Activated CD4-positive, alpha-beta T cell treated with anti-CD3 and anti-CD28 coated beads, Interleukin-2, amount 10 ng/mL, durations not matched to agents 7 days and 5 days (primary cell): ENCODE data around the gene SCAMP2. TPM values are rescaled to one million over a fixed set of nuclear protein-coding genes. Genes with fewer than 3 reads are reported as not detected.

Source experiments
- CTCF ChIA-PET: fragments of 350-600 bp; sonication (Branson Sonifier 250); formaldehyde crosslinking; loops from one replicate; lab custom pipeline; 2021; ENCODE audit warnings: antibody characterized with exemption; lab: Charles Lee
- POLR2A ChIA-PET: fragments of 350-600 bp; sonication (Branson Sonifier 250); formaldehyde crosslinking; loops from one replicate; lab custom pipeline; 2021; ENCODE audit warnings: antibody characterized with exemption; lab: Charles Lee
- DNase-seq: peaks from one replicate; pipeline ENCODE4 v3.0.0-alpha.2; 2020
- H3K27ac Mint-ChIP-seq: one replicate; pipeline ENCODE4 v1.8.0; 2021; ENCODE audit warnings: mild to moderate bottlenecking, moderate library complexity, mixed read lengths
- H3K27me3 Mint-ChIP-seq: one replicate; pipeline ENCODE4 v1.8.0; 2021; ENCODE audit warnings: mixed read lengths
- H3K36me3 Mint-ChIP-seq: one replicate; pipeline ENCODE4 v1.8.0; 2021; ENCODE audit warnings: low read depth, mixed read lengths
- H3K4me1 Mint-ChIP-seq: one replicate; pipeline ENCODE4 v1.8.0; 2021; ENCODE audit warnings: mixed read lengths
- H3K4me3 Mint-ChIP-seq: one replicate; pipeline ENCODE4 v1.8.0; 2021; ENCODE audit warnings: mild to moderate bottlenecking, moderate library complexity, mixed read lengths
- H3K9me3 Mint-ChIP-seq: one replicate; pipeline ENCODE4 v1.8.0; 2021; ENCODE audit warnings: mixed read lengths
- total RNA-seq, 2 experiments: library from RNA; stranded (reverse); gene quantifications; one replicate each; pipeline ENCODE4 v1.2.3, GENCODE V29; 2021

SCAMP2 gene
- total RNA-seq, 2 experiments from 2014 or later, result 126 to 128 TPM

DNA sequence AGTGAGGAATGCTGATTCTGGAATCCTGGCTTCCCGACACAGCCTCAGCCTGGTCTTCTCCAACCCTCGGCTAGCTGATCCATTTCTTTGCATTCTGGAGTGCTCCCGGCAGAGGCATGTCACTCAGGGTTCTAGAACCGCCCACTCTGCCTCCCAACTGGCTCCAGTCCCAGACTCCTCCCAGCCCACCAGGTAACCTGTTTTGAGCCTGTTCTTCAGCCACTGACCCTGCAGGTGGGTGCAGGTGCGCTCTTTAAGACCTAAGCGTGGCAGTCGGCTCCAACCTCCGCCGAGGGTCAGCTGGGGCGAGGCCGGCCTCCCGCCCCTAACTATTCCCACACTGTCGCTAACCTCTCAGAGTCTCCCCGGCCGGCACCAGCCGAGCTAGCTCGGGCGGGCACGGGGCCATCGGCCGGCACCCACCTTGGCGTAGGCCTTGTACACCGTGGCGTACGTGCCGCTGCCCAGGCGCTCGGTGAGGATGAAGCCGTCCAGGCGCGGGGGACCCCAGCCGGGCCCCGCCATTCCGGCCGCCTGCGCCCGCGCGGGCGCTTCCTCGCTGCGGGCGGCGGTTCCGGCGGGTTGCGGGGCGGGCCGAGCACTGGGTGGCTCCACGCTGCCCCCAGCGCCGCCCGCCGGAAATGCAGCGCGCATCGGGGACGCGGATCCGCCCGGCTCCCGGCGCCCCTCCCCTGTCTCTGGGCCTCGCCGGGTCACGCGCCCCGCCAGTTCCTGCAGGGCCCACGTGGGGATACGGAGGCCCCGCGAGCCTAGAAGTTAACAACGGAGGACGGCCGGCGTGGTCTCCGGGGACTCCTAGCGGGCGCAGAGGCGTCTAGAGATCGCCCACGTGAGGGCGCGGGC, 30.4 kb downstream of the SCAMP2 start, which contains the start of gene ULK3:
Gene ULK3, minus strand, starts transcription at position 576 of the 864 bp plus-strand sequence. Its CDS starts 51 bp downstream, at position 525.
- POLR2A ChIA-PET, result no interaction called here
- H3K27ac Mint-ChIP-seq, result peak within 1 kb of the TSS; percentile 95
- peaks cover 58% of the 10 kb centered on the region for H3K4me1 Mint-ChIP-seq
- H3K4me3 Mint-ChIP-seq, result peak within 1 kb of the TSS; percentile 92
- DNase-seq, result peak; percentile 93
- H3K9me3 Mint-ChIP-seq, result no peaks in the 10 kb centered on the region
- CTCF ChIA-PET, result interaction anchor here (0.6 to 3.3 kb wide), 23 partner anchors 10 to 265 kb away, joined by 3 to 23 read pairs (median 3); partner anchors contain the start of genes EDC3 and FAM219B
- no peaks in the 10 kb centered on the region for H3K27me3 Mint-ChIP-seq
- H3K36me3 Mint-ChIP-seq, result peaks cover 34% of the 10 kb centered on the region

DNA sequence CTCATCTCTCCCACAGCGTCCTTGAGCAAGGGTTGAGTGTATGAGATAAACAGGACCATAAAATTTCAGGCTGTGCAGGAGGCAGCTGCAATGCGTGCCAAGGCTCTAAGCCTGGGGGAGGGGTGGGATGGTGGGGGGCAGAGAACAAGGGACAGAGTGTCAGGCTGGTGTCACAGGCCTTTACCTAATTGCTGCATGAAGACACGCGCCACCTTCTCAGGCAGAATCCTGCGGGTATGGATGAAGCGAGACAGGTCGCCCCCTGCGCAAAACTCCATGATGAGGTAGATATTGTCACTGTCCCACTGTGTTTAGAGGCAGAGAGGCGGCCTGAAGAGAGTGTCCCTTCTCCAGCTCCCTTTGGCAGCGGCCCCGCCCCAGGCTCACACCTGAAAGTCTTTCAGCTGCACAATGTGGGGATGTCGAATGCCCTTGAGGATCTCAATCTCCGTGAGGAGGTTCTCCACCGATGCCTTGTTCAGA, 31.2 kb downstream of the SCAMP2 start:
- CTCF ChIA-PET, result interaction anchor here (0.9 to 3.3 kb wide), 13 partner anchors 9 to 71 kb away, joined by 3 to 23 read pairs (median 4); no protein-coding TSS in a partner anchor

DNA sequence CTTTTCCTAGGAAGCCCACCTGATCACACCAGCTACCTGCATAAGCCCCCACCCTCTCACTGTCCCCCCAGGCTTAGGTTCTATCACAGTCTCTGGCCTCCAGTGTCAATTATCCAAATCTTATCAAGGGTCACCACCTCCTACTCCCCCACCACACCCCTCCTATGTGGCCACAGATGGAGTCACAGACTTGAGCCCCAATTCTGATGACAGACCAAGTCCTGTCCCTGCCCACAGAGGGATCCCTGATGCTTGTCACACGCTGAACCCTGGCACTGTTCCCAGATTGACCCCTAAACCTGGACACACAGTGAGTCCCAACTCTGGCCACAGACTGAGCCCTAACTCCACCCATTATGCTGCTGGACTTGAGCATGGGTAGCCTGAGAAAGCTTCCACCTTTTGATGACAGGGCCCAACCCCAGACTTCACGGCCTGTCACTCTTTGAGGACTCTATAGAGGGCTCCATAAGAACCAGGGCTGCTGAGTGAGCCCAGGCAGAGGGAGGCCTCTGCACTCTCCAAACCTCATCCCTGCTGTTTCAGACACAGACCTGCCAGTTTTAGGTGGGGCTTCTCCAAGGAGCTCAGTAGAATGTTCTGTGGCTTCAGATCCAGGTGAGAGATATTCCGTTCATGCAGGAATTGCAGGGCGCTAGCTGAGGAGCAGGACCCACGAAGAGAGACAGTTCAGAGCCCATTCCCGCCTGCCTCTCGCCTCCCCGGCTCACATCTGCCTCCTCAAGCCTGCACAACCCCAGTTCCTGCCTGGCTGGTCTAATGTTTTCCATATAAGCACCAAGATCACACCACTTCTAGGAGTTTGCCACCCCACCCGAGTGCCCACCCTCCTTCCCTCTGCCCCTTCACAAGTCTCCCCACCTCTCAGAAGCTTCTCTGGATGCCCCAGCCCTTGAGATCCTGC, 32.1 kb downstream of the SCAMP2 start:
- Mint-ChIP-seq H3K27me3 (no peaks in the 10 kb centered on the region), H3K4me1 (peaks cover 50% of the 10 kb centered on the region), H3K27ac (no peak overlapping the region), H3K9me3 (no peaks in the 10 kb centered on the region), H3K36me3 (peaks cover 22% of the 10 kb centered on the region), H3K4me3 (peak overlapping the region; percentile 92)
- no peak for DNase-seq
- ChIA-PET POLR2A (interaction anchor here (0.6 kb wide), 1 partner anchor 67 kb away, joined by 6 read pairs; no protein-coding TSS in a partner anchor), CTCF (interaction anchor here (1.1 to 1.9 kb wide), 7 partner anchors 8 to 206 kb away, joined by 3 to 7 read pairs (median 4); no protein-coding TSS in a partner anchor)

More for the DNA sequence above, 31.2 kb downstream of the SCAMP2 start:
- Mint-ChIP-seq H3K36me3 (peaks cover 27% of the 10 kb centered on the region), H3K9me3 (no peaks in the 10 kb centered on the region), H3K27ac (peak overlapping the region; percentile 88), H3K4me1 (peaks cover 54% of the 10 kb centered on the region), H3K4me3 (peak overlapping the region; percentile 92), H3K27me3 (no peaks in the 10 kb centered on the region)
- POLR2A ChIA-PET, result no interaction called here
- no peak for DNase-seq

DNA sequence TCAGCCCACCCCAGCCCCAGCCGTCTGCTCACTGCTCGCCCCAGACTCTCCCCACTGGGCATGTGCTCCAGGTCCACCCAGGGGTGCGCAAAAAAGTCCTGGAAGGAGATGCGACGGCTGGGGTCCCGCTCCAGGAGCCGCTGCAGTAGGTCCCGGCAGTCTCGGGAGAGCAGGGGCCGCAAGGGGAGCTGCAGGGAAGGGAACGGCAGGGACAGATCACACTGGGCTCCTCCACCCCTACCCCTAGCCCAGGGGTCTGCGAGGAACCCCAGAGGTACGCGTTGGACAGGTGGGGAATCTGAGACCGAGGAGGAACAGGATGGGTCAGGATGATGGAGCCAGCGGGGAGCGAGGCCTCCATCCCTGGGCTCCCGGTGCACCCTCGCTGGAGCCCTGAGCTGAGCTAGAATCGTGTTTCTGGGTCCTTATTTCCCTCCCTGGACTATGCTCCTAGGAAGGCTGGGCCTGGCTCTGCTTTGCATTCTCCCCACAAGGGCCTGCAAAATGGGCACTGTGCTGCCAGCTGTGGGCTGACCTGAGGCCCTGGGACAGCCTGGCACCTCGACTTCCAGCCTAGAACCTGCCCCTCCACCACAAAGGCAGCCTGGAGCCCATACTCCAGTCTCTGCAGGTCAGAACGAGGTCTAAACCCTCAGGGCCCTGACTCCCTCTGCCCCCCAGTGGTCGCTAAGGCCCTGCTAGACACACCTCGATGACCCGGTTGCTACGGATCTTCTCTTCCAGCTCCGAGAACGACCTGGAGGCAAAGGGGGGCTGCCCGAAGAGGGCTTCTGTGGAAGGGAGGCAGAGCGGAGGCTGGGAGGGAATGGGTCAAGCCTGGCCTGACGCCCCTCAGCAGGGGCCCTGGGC, 33.4 kb downstream of the SCAMP2 start:
- CTCF ChIA-PET, result interaction anchor here (0.6 to 1.9 kb wide), 5 partner anchors 17 to 205 kb away, joined by 3 to 5 read pairs (median 4); no protein-coding TSS in a partner anchor
- Mint-ChIP-seq H3K4me1 (peaks cover 36% of the 10 kb centered on the region), H3K4me3 (no peak overlapping the region), H3K36me3 (peaks cover 12% of the 10 kb centered on the region), H3K9me3 (no peaks in the 10 kb centered on the region), H3K27me3 (no peaks in the 10 kb centered on the region), H3K27ac (no peak overlapping the region)
- no peak for DNase-seq
- POLR2A ChIA-PET, result no interaction called here

DNA sequence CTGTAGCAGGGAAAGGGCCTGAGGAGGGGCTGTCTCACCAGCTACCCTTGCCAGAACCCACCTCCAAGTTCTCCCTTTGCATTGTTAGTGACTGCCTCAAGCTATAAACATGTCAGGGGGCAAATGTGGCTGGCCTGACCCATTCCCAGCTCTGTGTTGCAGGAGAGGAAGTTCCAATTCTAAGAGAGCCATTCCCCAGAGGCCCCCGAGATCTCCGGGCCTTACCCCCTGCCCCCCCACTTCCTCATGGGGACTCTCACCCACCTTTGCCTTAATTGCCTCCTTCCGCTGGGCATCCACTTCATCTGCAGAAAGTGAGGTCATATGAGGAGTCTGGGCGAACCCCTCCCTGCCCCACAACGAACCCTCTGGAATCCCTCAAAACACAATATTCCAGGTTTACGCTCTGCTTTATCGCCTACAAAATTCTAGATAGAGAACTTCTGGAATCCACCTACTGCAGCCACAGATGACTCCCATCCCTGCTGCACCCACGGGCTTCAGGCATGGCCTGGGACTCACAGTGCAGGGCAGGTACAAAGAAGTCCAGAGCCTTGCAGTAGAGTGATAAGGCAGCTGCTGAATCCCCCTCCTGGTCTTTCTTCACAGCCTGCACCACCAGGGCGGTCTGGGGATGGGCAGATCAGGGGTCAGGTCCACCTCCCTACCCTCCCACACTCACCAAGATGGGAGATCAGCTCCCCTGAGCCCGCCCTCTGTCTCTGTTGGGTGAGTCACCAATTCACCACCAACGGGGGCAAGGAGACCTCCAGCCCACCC, 34.2 kb downstream of the SCAMP2 start:
- CTCF ChIA-PET, result interaction anchor here (0.9 to 1.6 kb wide), 2 partner anchors 21 to 69 kb away, joined by 5 read pairs; no protein-coding TSS in a partner anchor
- no peak for DNase-seq
- Mint-ChIP-seq H3K27me3 (no peaks in the 10 kb centered on the region), H3K9me3 (no peaks in the 10 kb centered on the region), H3K27ac (peak overlapping the region; percentile 25), H3K4me1 (peaks cover 29% of the 10 kb centered on the region), H3K4me3 (no peak overlapping the region), H3K36me3 (peaks cover 7% of the 10 kb centered on the region)
- POLR2A ChIA-PET, result no interaction called here

DNA sequence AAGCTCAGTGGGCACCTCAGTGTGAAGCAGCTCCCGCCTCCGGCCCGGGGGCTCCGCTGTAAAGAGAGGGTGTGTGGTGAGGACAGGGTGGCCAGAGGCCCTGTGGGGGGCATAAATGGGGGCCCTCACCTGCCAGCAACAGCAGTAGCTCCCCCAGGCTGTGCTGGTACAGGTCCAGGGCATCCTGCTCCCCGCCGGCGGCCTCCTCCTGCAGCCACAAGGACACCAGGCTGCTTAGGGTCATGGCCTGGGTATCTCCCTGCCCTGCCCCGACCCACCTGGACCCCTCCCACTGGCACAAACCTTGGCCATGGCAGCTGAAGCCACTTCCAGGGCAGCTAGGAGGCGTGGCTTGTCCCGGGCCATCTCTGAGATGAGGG, 35.0 kb downstream of the SCAMP2 start:
- ChIA-PET POLR2A (no interaction called here), CTCF (interaction anchor here (0.8 to 1.6 kb wide), 5 partner anchors 11 to 68 kb away, joined by 3 to 5 read pairs (median 3); no protein-coding TSS in a partner anchor)
- Mint-ChIP-seq H3K4me1 (peaks cover 23% of the 10 kb centered on the region), H3K27me3 (no peaks in the 10 kb centered on the region), H3K27ac (no peak overlapping the region), H3K9me3 (no peaks in the 10 kb centered on the region), H3K36me3 (peaks cover 7% of the 10 kb centered on the region), H3K4me3 (no peak overlapping the region)
- DNase-seq, result no peak

DNA sequence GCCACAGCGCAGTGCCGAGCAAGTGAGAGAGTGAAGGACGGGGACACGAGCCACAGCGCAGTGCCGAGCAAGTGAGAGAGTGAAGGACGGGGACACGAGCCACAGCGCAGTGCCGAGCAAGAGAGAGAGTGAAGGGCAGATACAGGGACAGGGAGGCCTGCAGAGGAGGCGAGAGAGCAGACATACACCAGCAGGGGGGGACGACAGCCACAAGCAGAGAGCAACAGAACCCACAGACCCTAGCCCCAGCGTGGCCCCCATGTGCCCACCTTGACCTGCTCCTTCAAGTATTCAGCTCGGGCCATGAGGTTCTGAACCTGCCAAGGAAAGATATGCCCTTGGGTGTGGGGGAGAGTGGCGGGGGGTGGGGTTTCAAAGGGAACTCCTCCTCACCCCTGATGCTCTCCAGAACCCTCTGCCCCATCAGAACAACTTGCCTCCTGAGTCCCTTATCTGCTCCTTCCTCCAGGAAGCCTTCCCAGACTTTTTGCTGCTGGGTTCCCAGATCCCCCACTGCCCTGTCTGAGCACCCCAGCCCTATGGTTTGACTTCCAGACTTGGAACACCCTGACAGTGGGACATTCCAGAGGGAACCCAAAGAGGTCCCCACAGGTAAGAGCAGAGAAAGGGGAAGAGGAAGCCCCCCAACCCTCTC, 35.6 kb downstream of the SCAMP2 start:
- Mint-ChIP-seq H3K36me3 (peaks cover 6% of the 10 kb centered on the region), H3K9me3 (no peaks in the 10 kb centered on the region), H3K4me1 (peaks cover 21% of the 10 kb centered on the region), H3K4me3 (no peak overlapping the region), H3K27ac (no peak overlapping the region), H3K27me3 (no peaks in the 10 kb centered on the region)
- DNase-seq, result no peak
- POLR2A ChIA-PET, result no interaction called here
- CTCF ChIA-PET, result interaction anchor here (0.8 to 1.6 kb wide), 4 partner anchors 10 to 50 kb away, joined by 3 to 5 read pairs (median 3); no protein-coding TSS in a partner anchor

DNA sequence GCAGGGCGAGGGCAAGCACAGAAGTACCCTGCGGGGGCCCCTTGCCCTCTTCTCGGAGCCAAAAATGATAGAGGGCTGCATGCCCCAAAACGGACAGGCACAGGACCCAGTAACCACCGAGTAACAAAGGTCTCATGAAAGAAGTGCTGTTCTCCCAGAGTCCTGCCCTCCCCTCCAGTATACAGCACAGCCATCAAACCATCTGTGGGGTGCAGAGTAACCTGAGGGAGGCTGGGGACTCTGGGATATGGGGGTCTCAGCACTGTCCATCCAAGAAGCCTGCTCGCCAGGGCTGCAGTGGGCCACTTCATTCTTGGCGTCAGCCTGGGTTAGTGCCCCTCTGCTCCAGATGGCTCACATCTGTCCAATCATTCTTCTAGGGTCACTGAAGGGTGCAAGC, 36.3 kb downstream of the SCAMP2 start:
- H3K36me3 Mint-ChIP-seq, result peaks cover 3% of the 10 kb centered on the region
- POLR2A ChIA-PET, result no interaction called here
- H3K4me1 Mint-ChIP-seq, result peaks cover 13% of the 10 kb centered on the region
- no peak for DNase-seq
- CTCF ChIA-PET, result interaction anchor here (1.2 to 1.4 kb wide), 3 partner anchors 9 to 65 kb away, joined by 3 to 4 read pairs (median 3); no protein-coding TSS in a partner anchor
- no peak overlapping the region for H3K4me3 Mint-ChIP-seq
- H3K9me3 Mint-ChIP-seq, result no peaks in the 10 kb centered on the region
- no peaks in the 10 kb centered on the region for H3K27me3 Mint-ChIP-seq
- no peak overlapping the region for H3K27ac Mint-ChIP-seq

DNA sequence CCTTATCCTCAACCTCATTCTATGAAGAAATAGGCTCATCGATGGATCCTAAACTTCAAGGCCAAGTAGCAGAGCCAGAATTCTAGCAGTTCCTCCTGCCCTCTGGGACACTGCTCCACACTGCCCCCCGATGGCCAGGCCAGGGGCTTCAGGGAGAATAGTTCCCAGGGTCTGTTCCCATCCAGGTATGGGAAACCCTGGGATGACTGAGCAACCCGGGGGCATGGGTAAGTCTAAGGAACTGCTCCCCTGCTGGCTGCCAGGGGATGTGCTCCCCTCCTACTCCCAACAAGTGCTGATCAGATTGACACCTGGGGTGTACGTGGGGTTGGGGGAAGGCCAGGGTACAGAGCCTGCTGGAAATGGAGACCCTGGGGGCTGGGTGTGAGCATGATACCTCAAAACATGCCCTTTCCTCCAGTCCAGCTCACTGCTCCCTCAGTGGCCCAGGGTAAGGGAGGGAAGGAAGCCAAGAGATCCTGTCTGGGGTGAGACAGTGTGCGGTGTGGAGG, 37.8 kb downstream of the SCAMP2 start:
- no peaks in the 10 kb centered on the region for H3K9me3 Mint-ChIP-seq
- H3K27me3 Mint-ChIP-seq, result no peaks in the 10 kb centered on the region
- H3K27ac Mint-ChIP-seq, result no peak overlapping the region
- CTCF ChIA-PET, result interaction anchor here (0.7 to 1.7 kb wide), 7 partner anchors 10 to 67 kb away, joined by 3 to 6 read pairs (median 5); no protein-coding TSS in a partner anchor
- no peak overlapping the region for H3K4me3 Mint-ChIP-seq
- POLR2A ChIA-PET, result no interaction called here
- no peaks in the 10 kb centered on the region for H3K4me1 Mint-ChIP-seq
- peaks cover 1% of the 10 kb centered on the region for H3K36me3 Mint-ChIP-seq
- DNase-seq, result peak; percentile 49

DNA sequence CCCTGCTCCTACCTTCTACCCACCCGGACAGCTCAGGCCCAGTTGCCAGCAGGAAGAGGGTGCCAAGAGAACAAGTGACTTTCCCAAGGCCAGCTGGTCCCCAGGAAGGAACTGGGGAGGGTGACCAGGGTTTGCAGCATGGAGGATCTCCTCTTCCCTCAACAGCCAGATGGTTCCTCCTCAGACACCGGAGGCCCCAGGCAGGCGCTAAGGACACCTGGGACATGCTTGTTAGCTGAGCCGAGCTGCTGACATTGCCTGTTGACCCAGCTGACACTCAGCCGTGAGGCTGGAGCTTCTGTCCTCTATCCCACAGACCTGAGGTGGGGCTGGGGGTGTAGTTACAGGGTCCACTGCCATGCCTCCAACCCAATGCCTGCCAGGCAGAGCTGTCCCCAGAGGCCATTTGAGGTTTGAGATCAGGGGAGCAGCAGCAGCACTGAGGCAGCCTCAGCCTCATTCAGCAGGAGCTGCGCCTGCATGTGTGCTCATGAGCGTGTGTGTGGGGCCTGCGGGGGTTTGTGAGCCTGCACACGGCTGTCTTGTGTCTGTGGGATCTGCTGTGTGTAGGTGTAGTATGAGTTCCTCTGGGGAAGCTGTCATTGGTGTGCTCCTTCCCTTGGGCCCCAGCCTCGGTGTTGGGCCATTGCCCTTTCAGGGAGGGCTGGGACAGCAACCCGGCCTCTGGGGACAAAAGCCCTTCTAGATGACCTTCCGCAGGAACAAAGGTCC, 39.6 kb downstream of the SCAMP2 start:
- no peak for DNase-seq
- CTCF ChIA-PET, result interaction anchor here (0.6 to 2.4 kb wide), 8 partner anchors 9 to 690 kb away, joined by 3 to 7 read pairs (median 3); partner anchors contain the start of gene FAM219B
- peaks cover 5% of the 10 kb centered on the region for H3K4me1 Mint-ChIP-seq
- no peaks in the 10 kb centered on the region for H3K36me3 Mint-ChIP-seq
- peaks cover 4% of the 10 kb centered on the region for H3K27me3 Mint-ChIP-seq
- POLR2A ChIA-PET, result no interaction called here
- no peak overlapping the region for H3K4me3 Mint-ChIP-seq
- H3K27ac Mint-ChIP-seq, result no peak overlapping the region
- no peaks in the 10 kb centered on the region for H3K9me3 Mint-ChIP-seq
